H1 (cell line): Measurements from ENCODE around the gene EXOC3L1. TPM values are rescaled to one million over a fixed set of nuclear protein-coding genes. Genes with fewer than 3 reads are reported as not detected.

Experiments
- CTCF ChIA-PET: fragments of 300-600 bp; sonication (Branson Sonifier 250); formaldehyde crosslinking; loops from one replicate; lab custom pipeline; 2021; ENCODE audit not compliant: partially characterized antibody; lab: Charles Lee
- POLR2A ChIA-PET: fragments of 300-600 bp; sonication (Branson Sonifier 250); formaldehyde crosslinking; loops from one replicate; lab custom pipeline; 2021; ENCODE audit warnings: inconsistent platforms; ENCODE audit not compliant: partially characterized antibody; lab: Charles Lee
- DNase-seq, 2 experiments: peaks; one replicate each; pipeline versions ENCODE4 v3.0.0 to v3.0.0-alpha.2; 2010 to 2022; ENCODE audit warnings: low spot score in 2 of 2, low read depth in 1 of 2, mixed read lengths in 1 of 2
- FAIRE-seq: peaks from 2 replicates; lab custom pipeline; 2011; peaks lifted over from hg19 to GRCh38; lab: Jason Lieb, UNC
- H2AFZ ChIP-seq: 2 replicates; pipeline ENCODE4 v1.8.1; 2012; ENCODE audit warnings: low read length, inconsistent platforms
- H2AK5ac ChIP-seq: 2 replicates; pipeline ENCODE4 v1.6.1; 2013; ENCODE audit warnings: low read depth, low read length
- H2BK120ac ChIP-seq: replicated peaks from 2 replicates; pipeline ENCODE3; 2013; ENCODE audit warnings: low read depth, low read length, inconsistent platforms
- H2BK12ac ChIP-seq: 2 replicates; pipeline ENCODE4 v1.6.1; 2013; ENCODE audit warnings: low read depth, low read length
- H2BK15ac ChIP-seq: 2 replicates; pipeline ENCODE4 v1.6.1; 2013; ENCODE audit warnings: low read length
- H2BK20ac ChIP-seq: 2 replicates; pipeline ENCODE4 v1.6.1; 2013; ENCODE audit warnings: low read length
- H2BK5ac ChIP-seq: 2 replicates; pipeline ENCODE4 v1.6.1; 2013; ENCODE audit warnings: low read depth, low read length
- H3K14ac ChIP-seq: 2 replicates; pipeline ENCODE4 v1.6.1; 2013; ENCODE audit warnings: inconsistent platforms; ENCODE audit not compliant: insufficient read length
- H3K18ac ChIP-seq: 2 replicates; pipeline ENCODE4 v1.6.1; 2013; ENCODE audit warnings: low read length; ENCODE audit errors: extremely low read depth
- H3K23ac ChIP-seq: 2 replicates; pipeline ENCODE4 v1.6.1; 2013; ENCODE audit warnings: inconsistent platforms; ENCODE audit not compliant: insufficient read length
- H3K23me2 ChIP-seq: 2 replicates; pipeline ENCODE4 v1.6.1; 2013; ENCODE audit warnings: low read depth, low read length
- H3K27ac ChIP-seq: 2 replicates; pipeline ENCODE4 v1.6.1; 2011; ENCODE audit warnings: low read depth, low read length, inconsistent platforms
- H3K27me3 ChIP-seq, 4 experiments: replicated peaks in 1 of 4; 1 replicate in 1 of 4; 2 replicates in 3 of 4; pipeline versions ENCODE4 v1.6.1 to v1.8.1; 2011 to 2013; ENCODE audit warnings: low read length in 3 of 4, mild to moderate bottlenecking in 3 of 4, inconsistent platforms in 2 of 4, mixed read lengths in 2 of 4, moderate library complexity in 1 of 4; ENCODE audit not compliant: control insufficient read depth in 3 of 4, insufficient read depth in 3 of 4; ENCODE audit errors: extremely low read depth in 1 of 4
- H3K36me3 ChIP-seq, 4 experiments: 2 replicates each; pipeline versions ENCODE4 v1.6.1 to v1.8.1; 2011 to 2013; ENCODE audit warnings: mild to moderate bottlenecking in 4 of 4, low read length in 3 of 4, moderate library complexity in 2 of 4, control low read depth in 1 of 4, inconsistent platforms in 1 of 4; ENCODE audit not compliant: insufficient read depth in 4 of 4, control insufficient read depth in 2 of 4
- H3K4ac ChIP-seq: replicated peaks from 2 replicates; pipeline ENCODE3; 2013; ENCODE audit warnings: low read length, low read depth, mixed read lengths, inconsistent platforms; ENCODE audit not compliant: insufficient read length
- H3K4me1 ChIP-seq, 4 experiments: replicated peaks in 1 of 4; 1 replicate in 1 of 4; 2 replicates in 3 of 4; pipeline versions ENCODE4 v1.6.1 to v1.8.1; 2011 to 2013; ENCODE audit warnings: low read length in 3 of 4, inconsistent platforms in 2 of 4, mixed read lengths in 1 of 4; ENCODE audit not compliant: insufficient read depth in 4 of 4, control insufficient read depth in 3 of 4
- H3K4me2 ChIP-seq, 2 experiments: 2 replicates each; pipeline versions ENCODE4 v1.6.1 to v1.8.1; 2011 to 2013; ENCODE audit warnings: low read depth in 2 of 2, low read length in 2 of 2, control low read depth in 1 of 2, inconsistent platforms in 1 of 2, mild to moderate bottlenecking in 1 of 2; ENCODE audit not compliant: insufficient read depth in 1 of 2
- H3K4me3 ChIP-seq, 4 experiments: fragments of 200-600, 300-600 bp in 1 of 4; sonication (generic), shearing (Covaris generic), sonication (Bioruptor Twin) in 1 of 4; 2 replicates each; pipeline versions ENCODE4 v1.5.1 to v1.8.1; 2011 to 2016; ENCODE audit warnings: low read length in 4 of 4, low read depth in 3 of 4, control low read depth in 2 of 4, inconsistent platforms in 2 of 4, mild to moderate bottlenecking in 2 of 4, mixed read lengths in 1 of 4, moderate library complexity in 1 of 4; ENCODE audit not compliant: insufficient read depth in 2 of 4; ENCODE audit errors: extremely low read depth in 1 of 4
- H3K56ac ChIP-seq: replicated peaks from 2 replicates; pipeline ENCODE3; 2013; ENCODE audit warnings: low read depth, mild to moderate bottlenecking, mixed read lengths, low read length, inconsistent platforms; ENCODE audit not compliant: insufficient read length
- H3K79me1 ChIP-seq: 2 replicates; pipeline ENCODE4 v1.6.1; 2013; ENCODE audit warnings: low read depth, low read length, control low read depth
- H3K79me2 ChIP-seq, 2 experiments: 2 replicates each; pipeline versions ENCODE4 v1.6.1 to v1.8.1; 2012 to 2013; ENCODE audit warnings: low read length in 2 of 2, mild to moderate bottlenecking in 2 of 2, inconsistent platforms in 1 of 2; ENCODE audit not compliant: insufficient read depth in 2 of 2, control insufficient read depth in 1 of 2
- H3K9ac ChIP-seq, 4 experiments: replicated peaks in 1 of 4; 1 replicate in 1 of 4; 2 replicates in 3 of 4; pipeline versions ENCODE4 v1.6.1 to v1.8.1; 2011 to 2013; ENCODE audit warnings: low read depth in 3 of 4, low read length in 3 of 4, control low read depth in 2 of 4, mild to moderate bottlenecking in 2 of 4, moderate library complexity in 2 of 4, inconsistent platforms in 1 of 4; ENCODE audit errors: extremely low read depth in 1 of 4
- H3K9me3 ChIP-seq, 2 experiments: 2 replicates each; pipeline versions ENCODE4 v1.6.1 to v1.8.1; 2012 to 2013; ENCODE audit warnings: mild to moderate bottlenecking in 2 of 2, moderate library complexity in 2 of 2, control low read depth in 1 of 2, inconsistent platforms in 1 of 2, low read depth in 1 of 2, low read length in 1 of 2, mixed read lengths in 1 of 2; ENCODE audit not compliant: insufficient read depth in 2 of 2
- H4K20me1 ChIP-seq, 2 experiments: replicated peaks in 1 of 2; 2 replicates each; pipeline versions ENCODE3 to v1.8.1; 2011 to 2013; ENCODE audit warnings: inconsistent platforms in 2 of 2, low read length in 2 of 2, mild to moderate bottlenecking in 1 of 2; ENCODE audit not compliant: insufficient read depth in 2 of 2, control insufficient read depth in 1 of 2
- H4K5ac ChIP-seq: 2 replicates; pipeline ENCODE4 v1.6.1; 2013; ENCODE audit warnings: low read length, low read depth, mixed read lengths, inconsistent platforms; ENCODE audit not compliant: insufficient read length
- H4K8ac ChIP-seq: 2 replicates; pipeline ENCODE4 v1.8.0; 2013; ENCODE audit warnings: mild to moderate bottlenecking, moderate library complexity, low read length, inconsistent platforms; ENCODE audit not compliant: insufficient read depth; ENCODE audit errors: extremely low read depth
- H4K91ac ChIP-seq: replicated peaks from 2 replicates; pipeline ENCODE3; 2013; ENCODE audit warnings: low read length, mixed read lengths, inconsistent platforms; ENCODE audit not compliant: insufficient read length
- ASH2L ChIP-seq: fragments of 200-600, 300-600 bp; sonication (generic); IDR thresholded peaks from one replicate; pipeline ENCODE4 v1.7.1; 2017; ENCODE audit warnings: low read length
- CTCF ChIP-seq, 3 experiments: IDR thresholded peaks; 1 replicate in 2 of 3; 2 replicates in 1 of 3; pipeline versions ENCODE4 v1.5.1 to v1.6.1; 2011; ENCODE audit warnings: low read length in 3 of 3, mild to moderate bottlenecking in 3 of 3, inconsistent platforms in 2 of 3, low read depth in 1 of 3, moderate library complexity in 1 of 3; ENCODE audit not compliant: insufficient read depth in 1 of 3; ENCODE audit errors: control extremely low read depth in 1 of 3
- GABPA ChIP-seq: IDR thresholded peaks from 2 replicates; pipeline ENCODE4 v1.6.1; 2011; ENCODE audit warnings: mild to moderate bottlenecking, low read length, moderate library complexity, borderline replicate concordance; ENCODE audit not compliant: insufficient read depth
- JUN ChIP-seq: IDR thresholded peaks from 2 replicates; pipeline ENCODE4 v1.6.1; 2011; ENCODE audit warnings: low read depth, mild to moderate bottlenecking, improper control_type of control experiment, low read length
- KDM1A ChIP-seq: fragments of 200-600, 300-600 bp; sonication (generic); IDR thresholded peaks from 2 replicates; pipeline ENCODE4 v1.7.1; 2016; ENCODE audit warnings: mild to moderate bottlenecking, low read length, borderline replicate concordance
- NANOG ChIP-seq: IDR thresholded peaks from 2 replicates; pipeline ENCODE4 v1.6.1; 2011; ENCODE audit warnings: low read length, low read depth, mild to moderate bottlenecking, inconsistent platforms; ENCODE audit not compliant: insufficient read depth, poor library complexity, severe bottlenecking
- POLR2A ChIP-seq, 2 experiments: IDR thresholded peaks; 1 replicate in 1 of 2; 2 replicates in 1 of 2; pipeline ENCODE4 v1.6.1; 2011; ENCODE audit warnings: low read depth in 2 of 2, low read length in 2 of 2, mild to moderate bottlenecking in 2 of 2; ENCODE audit errors: control extremely low read depth in 1 of 2
- POU5F1 ChIP-seq: IDR thresholded peaks from 2 replicates; pipeline ENCODE4 v1.6.1; 2011; ENCODE audit warnings: low read depth, mild to moderate bottlenecking, low read length, moderate library complexity
- SIX5 ChIP-seq: IDR thresholded peaks from 2 replicates; pipeline ENCODE4 v1.6.1; 2011; ENCODE audit warnings: mild to moderate bottlenecking, low read depth, low read length
- SUZ12 ChIP-seq: fragments of 200-600 bp; sonication (generic); IDR thresholded peaks from 2 replicates; pipeline ENCODE4 v1.6.1; 2012; ENCODE audit warnings: mild to moderate bottlenecking, inconsistent platforms, low read length, moderate library complexity, mixed read lengths
- TCF12 ChIP-seq: IDR thresholded peaks from 2 replicates; pipeline ENCODE4 v1.6.1; 2011; ENCODE audit warnings: low read depth, mild to moderate bottlenecking, low read length
- ZNF274 ChIP-seq: IDR thresholded peaks from 2 replicates; pipeline ENCODE4 v1.7.0; 2012; ENCODE audit warnings: low read length, borderline replicate concordance; ENCODE audit errors: extremely low read depth
- WGBS, 2 experiments: shearing (Covaris generic) in 1 of 2; methylation state at CpG; one replicate each; pipeline versions ENCODE4 v1.1.6 to v1.1.7; 2013 to 2015; ENCODE audit warnings: low lambda C conversion rate in 2 of 2, mixed read lengths in 2 of 2, inconsistent platforms in 1 of 2, low coverage in 1 of 2, missing lambda C conversion rate in 1 of 2; ENCODE audit not compliant: insufficient replicate concordance in 2 of 2, insufficient coverage in 1 of 2, insufficient read length in 1 of 2; ENCODE audit errors: extremely low coverage in 1 of 2, missing lambda C conversion rate in 1 of 2; 5-methylcytosine and 5-hydroxymethylcytosine counted together
- polyA plus RNA-seq, 7 experiments: library from polyadenylated mRNA; depleted of rRNA in 3 of 7; stranded (reverse) in 5 of 7; unstranded in 2 of 7; fragments of >200 nt in 5 of 7; fragments of 200-250 nt in 2 of 7; gene quantifications; 1 replicate in 5 of 7; 2 replicates in 1 of 7; 4 replicates in 1 of 7; pipeline versions ENCODE4 v1.2.1 to v1.2.3, GENCODE V29; 2011 to 2013; ENCODE audit warnings: missing spikeins in 2 of 7, mixed read lengths in 2 of 7
- total RNA-seq: library from RNA; stranded (reverse); fragmentation: NEBNext Ultra II Directional; extraction: Animal tissue kit (Norgen Biotek cat#: 25700); gene quantifications from 2 replicates; pipeline ENCODE4 v1.2.1, GENCODE V29; 2021

Gene EXOC3L1
- total and polyA plus RNA-seq, 2 of the 8 experiments (the other 6 are each of a cell fraction or from before 2014, with no cell fraction given): 1.3 TPM

- H3K18ac ChIP-seq: no peak overlapping the region
- CTCF ChIA-PET: interaction anchor here (0.8 to 13.1 kb wide), 11 partner anchors 7 to 298 kb away, joined by 3 to 151 read pairs (median 3); partner anchors contain the start of genes CDH16, EXOC3L1, FBXL8 and HSF4
- H3K79me2 ChIP-seq: peaks cover 0 to 5% of the 10 kb centered on the region in 2 experiments; a peak in 1 of 4 replicates
- no peak overlapping the region for H2BK12ac ChIP-seq
- no peak overlapping the region for H3K56ac ChIP-seq
- H3K4me3 ChIP-seq: no peak overlapping the region
- no peak overlapping the region for H4K91ac ChIP-seq
- H3K4ac ChIP-seq: no peak overlapping the region
- no peak overlapping the region for H2BK15ac ChIP-seq
- H4K8ac ChIP-seq: no peak overlapping the region; the same call in 1 of the 2 replicates
- no peak overlapping the region for H3K14ac ChIP-seq
- H4K5ac ChIP-seq: no peak overlapping the region
- H3K4me2 ChIP-seq: no peak overlapping the region
- no peak overlapping the region for H3K27ac ChIP-seq
- no peak overlapping the region for H2AK5ac ChIP-seq
- POLR2A ChIA-PET: no interaction called here
- H3K36me3 ChIP-seq: no peaks in the 10 kb centered on the region; a peak in 1 of 8 replicates
- H3K23ac ChIP-seq: no peak overlapping the region
- DNase-seq (no peak), FAIRE-seq (no peak)
- H4K20me1 ChIP-seq: peaks cover 6 to 28% of the 10 kb centered on the region in 2 experiments
- no peak overlapping the region for H2AFZ ChIP-seq
- H3K23me2 ChIP-seq: peaks cover 20% of the 10 kb centered on the region
- peaks cover 20 to 44% (median 39%) of the 10 kb centered on the region in 4 experiments for H3K27me3 ChIP-seq
- H2BK20ac ChIP-seq: no peak overlapping the region
- H3K9me3 ChIP-seq: no peaks in the 10 kb centered on the region
- H2BK120ac ChIP-seq: no peak overlapping the region
- no peaks in the 10 kb centered on the region for H3K79me1 ChIP-seq
- H3K9ac ChIP-seq: no peak overlapping the region
- H2BK5ac ChIP-seq: no peak overlapping the region
- WGBS, 2 experiments: 87% methylated on average over 12 of the region's 16 CpGs; no CpG with 5 or more reads in 1 of the 2 experiments
- H3K4me1 ChIP-seq: peaks cover 0 to 22% (median 16%) of the 10 kb centered on the region in 4 experiments; a peak in 5 of 7 replicates
- TF ChIP-seq JUN (no peak), ZNF274 (no peak), KDM1A (no peak), POLR2A (IDR thresholded peaks at IDR 0.05; ENCODE audit: control extremely low read depth in 1 of 2, low read depth in 2 of 2, low read length in 2 of 2) (no peak), POU5F1 (no peak), SUZ12 (no peak), ASH2L (no peak), CTCF (IDR thresholded peaks at IDR 0.05; ENCODE audit: control extremely low read depth in 1 of 3, insufficient read depth in 1 of 3, low read depth in 1 of 3, low read length in 3 of 3) (no peak), GABPA (no peak), NANOG (no peak), TCF12 (no peak), SIX5 (no peak)
These were observed 9.8 kb downstream of the EXOC3L1 start for GRCh38 chr16:67180166-67180565.
